GM23338 (cell line): ENCODE measurements around the gene ALKBH1.

Experiments used
- CREB1 ChIP-seq: fragments of 250-450 bp; sonication (Bioruptor Pico); IDR thresholded peaks from 2 replicates; pipeline ENCODE4 v1.5.0; 2020; ENCODE audit warnings: low read depth, mild to moderate bottlenecking, moderate library complexity
- CTCF ChIP-seq, 2 experiments: fragments of 200-600 bp in 1 of 2; sonication (generic) in 1 of 2; conservative IDR thresholded peaks; 2 replicates each; pipeline versions ENCODE4 v1.5.1 to v1.6.1; 2016 to 2017; ENCODE audit warnings: antibody characterized with exemption in 2 of 2, low read depth in 2 of 2, mild to moderate bottlenecking in 2 of 2, moderate library complexity in 1 of 2
- ETS1 ChIP-seq: IDR thresholded peaks from 2 replicates; pipeline ENCODE4 v1.6.1; 2016; ENCODE audit warnings: antibody characterized with exemption
- EZH2 ChIP-seq: fragments of 200-600 bp; sonication (generic); IDR thresholded peaks from one replicate; pipeline ENCODE4 v1.8.0; 2017; ENCODE audit warnings: antibody characterized with exemption, mild to moderate bottlenecking, low read depth; ENCODE audit not compliant: unreplicated experiment
- EZH2phosphoT487 ChIP-seq: fragments of 200-600 bp; sonication (generic); IDR thresholded peaks from one replicate; pipeline ENCODE4 v1.8.1; 2018; ENCODE audit warnings: antibody characterized with exemption; ENCODE audit not compliant: unreplicated experiment
- JUNB ChIP-seq: IDR thresholded peaks from one replicate; pipeline ENCODE4 v1.6.1; 2016; ENCODE audit warnings: antibody characterized with exemption; ENCODE audit not compliant: unreplicated experiment
- NANOG ChIP-seq: IDR thresholded peaks from 2 replicates; pipeline ENCODE4 v1.6.1; 2016; ENCODE audit warnings: antibody characterized with exemption, borderline replicate concordance
- POLR2AphosphoS5 ChIP-seq: IDR thresholded peaks from 2 replicates; pipeline ENCODE4 v1.6.1; 2016; ENCODE audit warnings: antibody characterized with exemption, low read depth
- REST ChIP-seq: IDR thresholded peaks from one replicate; pipeline ENCODE4 v1.6.1; 2018; ENCODE audit warnings: antibody characterized with exemption; ENCODE audit not compliant: unreplicated experiment
- STAT1 ChIP-seq: IDR thresholded peaks from one replicate; pipeline ENCODE4 v1.6.1; 2016; ENCODE audit warnings: antibody characterized with exemption; ENCODE audit not compliant: unreplicated experiment
- ZNF331 ChIP-seq: fragments of 250-450 bp; sonication (Bioruptor Pico); IDR thresholded peaks from 2 replicates; pipeline ENCODE4 v1.5.0; 2020; ENCODE audit warnings: low read depth, mild to moderate bottlenecking, moderate library complexity

- no peak for TF ChIP-seq ZNF331 (CRISPR knock-in tag)
- TF ChIP-seq JUNB, result no peak
- TF ChIP-seq EZH2phosphoT487, result no peak
- TF ChIP-seq ETS1, result no peak
- no peak for TF ChIP-seq CTCF (conservative IDR thresholded peaks at IDR 0.05; ENCODE audit: low read depth in 2 of 2)
- TF ChIP-seq EZH2, result no peak
- no peak for TF ChIP-seq POLR2AphosphoS5
- TF ChIP-seq REST, result no peak
- TF ChIP-seq STAT1, result no peak
- no peak for TF ChIP-seq CREB1 (CRISPR knock-in tag)
- TF ChIP-seq NANOG, result no peak
Observed at GRCh38 chr14:77638771-77639171, 69.1 kb downstream of the ALKBH1 start.
